Endothelial cell (in vitro differentiated cells): ENCODE measurements around the gene TOM1. TPM values are rescaled to one million over a fixed set of nuclear protein-coding genes. Genes with fewer than 3 reads are reported as not detected.

Source experiments
- DNase-seq: peaks from one replicate; pipeline ENCODE4 v3.0.0; 2021; ENCODE audit warnings: low spot score
- H3K27ac Mint-ChIP-seq: one replicate; pipeline ENCODE4 v1.8.0; 2021; ENCODE audit warnings: mixed read lengths, inconsistent platforms; ENCODE audit not compliant: unreplicated experiment
- H3K27me3 Mint-ChIP-seq: one replicate; pipeline ENCODE4 v1.8.0; 2021; ENCODE audit warnings: mild to moderate bottlenecking, moderate library complexity, mixed read lengths, inconsistent platforms; ENCODE audit not compliant: unreplicated experiment
- H3K36me3 Mint-ChIP-seq: one replicate; pipeline ENCODE4 v1.8.0; 2021; ENCODE audit warnings: mild to moderate bottlenecking, low read depth, mixed read lengths, inconsistent platforms; ENCODE audit not compliant: unreplicated experiment
- H3K4me1 Mint-ChIP-seq: one replicate; pipeline ENCODE4 v1.8.0; 2021; ENCODE audit warnings: mild to moderate bottlenecking, mixed read lengths, inconsistent platforms; ENCODE audit not compliant: unreplicated experiment
- H3K4me3 Mint-ChIP-seq: one replicate; pipeline ENCODE4 v1.8.0; 2021; ENCODE audit warnings: mild to moderate bottlenecking, mixed read lengths, inconsistent platforms; ENCODE audit not compliant: unreplicated experiment
- H3K9me3 Mint-ChIP-seq: one replicate; pipeline ENCODE4 v1.8.0; 2021; ENCODE audit warnings: mixed read lengths, inconsistent platforms; ENCODE audit not compliant: unreplicated experiment
- total RNA-seq: library from RNA; stranded (reverse); fragmentation: NEBNext Ultra II Directional; extraction: Animal tissue kit (Norgen Biotek cat#: 25700); gene quantifications from one replicate; pipeline ENCODE4 v1.2.1, GENCODE V29; 2021; ENCODE audit not compliant: unreplicated experiment
- TF ChIP-seq, protein P1 (sequence below): fragments of 200-600 bp; sonication (generic); IDR thresholded peaks from one replicate; pipeline ENCODE4 v1.5.0; 2021; ENCODE audit warnings: antibody characterized with exemption; ENCODE audit not compliant: unreplicated experiment

Gene TOM1
- total RNA-seq, 1 donor from 2014 or later, result 32.0 TPM

DNA sequence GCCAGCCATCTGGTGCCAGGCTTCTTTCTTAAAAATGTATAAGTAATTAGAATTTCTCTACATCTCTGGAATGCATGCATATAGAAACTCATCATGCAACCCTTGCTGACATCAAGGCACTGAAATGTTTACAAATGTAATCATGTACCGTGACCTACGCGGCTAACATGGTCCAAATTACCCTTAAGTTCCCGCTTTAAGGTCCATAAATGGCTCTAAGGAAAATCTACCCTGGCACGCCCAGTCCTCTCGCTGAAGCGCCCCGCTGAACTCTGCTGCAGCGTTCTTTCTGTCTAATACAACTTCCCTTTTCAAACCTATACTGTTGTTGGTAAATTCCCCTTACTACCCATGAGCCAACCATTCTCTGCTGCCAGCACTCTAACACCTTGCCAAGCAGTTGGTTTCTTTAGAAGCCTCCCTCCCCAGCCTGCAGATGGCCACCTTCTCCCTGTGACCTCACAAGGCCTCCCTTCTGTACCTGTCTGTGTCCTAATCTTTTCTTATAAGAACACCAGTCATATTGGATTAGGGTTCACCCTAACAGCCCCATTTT, 67.7 kb downstream of the TOM1 start:
- DNase-seq, result no peak
- no peaks in the 10 kb centered on the region for H3K9me3 Mint-ChIP-seq
- peaks cover 4% of the 10 kb centered on the region for H3K27me3 Mint-ChIP-seq
- no peaks in the 10 kb centered on the region for H3K36me3 Mint-ChIP-seq
- no peak overlapping the region for H3K27ac Mint-ChIP-seq
- TF ChIP-seq, protein P1, sequence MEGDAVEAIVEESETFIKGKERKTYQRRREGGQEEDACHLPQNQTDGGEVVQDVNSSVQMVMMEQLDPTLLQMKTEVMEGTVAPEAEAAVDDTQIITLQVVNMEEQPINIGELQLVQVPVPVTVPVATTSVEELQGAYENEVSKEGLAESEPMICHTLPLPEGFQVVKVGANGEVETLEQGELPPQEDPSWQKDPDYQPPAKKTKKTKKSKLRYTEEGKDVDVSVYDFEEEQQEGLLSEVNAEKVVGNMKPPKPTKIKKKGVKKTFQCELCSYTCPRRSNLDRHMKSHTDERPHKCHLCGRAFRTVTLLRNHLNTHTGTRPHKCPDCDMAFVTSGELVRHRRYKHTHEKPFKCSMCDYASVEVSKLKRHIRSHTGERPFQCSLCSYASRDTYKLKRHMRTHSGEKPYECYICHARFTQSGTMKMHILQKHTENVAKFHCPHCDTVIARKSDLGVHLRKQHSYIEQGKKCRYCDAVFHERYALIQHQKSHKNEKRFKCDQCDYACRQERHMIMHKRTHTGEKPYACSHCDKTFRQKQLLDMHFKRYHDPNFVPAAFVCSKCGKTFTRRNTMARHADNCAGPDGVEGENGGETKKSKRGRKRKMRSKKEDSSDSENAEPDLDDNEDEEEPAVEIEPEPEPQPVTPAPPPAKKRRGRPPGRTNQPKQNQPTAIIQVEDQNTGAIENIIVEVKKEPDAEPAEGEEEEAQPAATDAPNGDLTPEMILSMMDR, result no peak
- no peak overlapping the region for H3K4me3 Mint-ChIP-seq
- H3K4me1 Mint-ChIP-seq, result peaks cover 21% of the 10 kb centered on the region

GRCh38 chr22:35368386-35368785, 68.7 kb downstream of the TOM1 start:
- TF ChIP-seq, protein P1, result no peak
- peaks cover 21% of the 10 kb centered on the region for H3K4me1 Mint-ChIP-seq
- peaks cover 4% of the 10 kb centered on the region for H3K27me3 Mint-ChIP-seq
- DNase-seq, result no peak
- H3K36me3 Mint-ChIP-seq, result no peaks in the 10 kb centered on the region
- H3K4me3 Mint-ChIP-seq, result no peak overlapping the region
- H3K27ac Mint-ChIP-seq, result no peak overlapping the region
- no peaks in the 10 kb centered on the region for H3K9me3 Mint-ChIP-seq

DNA sequence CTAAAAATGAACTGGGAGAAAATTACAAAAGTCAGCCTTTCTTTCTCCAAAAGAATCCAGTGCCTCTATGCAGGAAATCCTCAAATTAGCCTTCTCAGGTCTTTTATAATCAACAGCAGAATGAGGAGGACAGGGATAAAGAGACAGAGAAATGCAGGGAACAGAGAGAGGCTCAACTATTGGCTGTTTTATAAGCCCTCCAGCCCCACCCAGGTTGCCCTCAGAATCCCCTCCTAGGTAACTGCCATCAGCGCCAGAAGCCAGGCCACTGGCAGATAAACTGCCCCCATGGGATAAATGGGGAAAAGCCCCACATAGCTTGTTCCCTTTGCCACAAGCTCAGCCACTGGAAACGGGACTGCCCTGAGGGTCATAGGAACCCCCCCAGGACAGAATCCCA, 70.3 kb downstream of the TOM1 start:
- H3K4me3 Mint-ChIP-seq, result no peak overlapping the region
- no peak for DNase-seq
- TF ChIP-seq, protein P1, result no peak
- no peaks in the 10 kb centered on the region for H3K36me3 Mint-ChIP-seq
- peak overlapping the region; percentile 61 for H3K27ac Mint-ChIP-seq
- no peaks in the 10 kb centered on the region for H3K9me3 Mint-ChIP-seq
- H3K27me3 Mint-ChIP-seq, result peaks cover 4% of the 10 kb centered on the region
- peaks cover 25% of the 10 kb centered on the region for H3K4me1 Mint-ChIP-seq

GRCh38 chr22:35373781-35374180, 74.1 kb downstream of the TOM1 start:
- Mint-ChIP-seq H3K36me3 (no peaks in the 10 kb centered on the region), H3K27me3 (peaks cover 8% of the 10 kb centered on the region), H3K27ac (no peak overlapping the region), H3K4me3 (no peak overlapping the region), H3K9me3 (no peaks in the 10 kb centered on the region), H3K4me1 (peaks cover 46% of the 10 kb centered on the region)
- no peak for DNase-seq
- TF ChIP-seq, protein P1, result no peak

DNA sequence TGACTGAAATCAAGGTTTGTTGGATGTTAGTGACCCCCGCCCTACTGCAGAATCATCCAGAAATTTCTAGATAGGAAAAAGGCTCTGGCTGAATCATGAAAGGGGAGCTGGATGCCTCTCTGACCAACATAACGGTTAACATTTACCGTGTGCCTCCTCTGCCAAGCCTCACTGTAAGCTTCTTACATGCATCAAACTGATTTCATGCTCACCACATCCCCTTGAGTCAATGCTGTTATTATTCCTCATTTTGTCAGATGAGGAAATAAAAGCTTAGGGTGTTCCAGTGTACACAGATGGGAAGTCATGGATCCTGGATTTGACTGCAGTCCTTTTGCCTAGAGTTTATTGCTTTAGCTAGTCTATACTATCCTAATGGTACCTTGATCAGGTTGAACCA, 75.3 kb downstream of the TOM1 start:
- Mint-ChIP-seq H3K4me1 (peaks cover 47% of the 10 kb centered on the region), H3K36me3 (no peaks in the 10 kb centered on the region), H3K27ac (no peak overlapping the region), H3K9me3 (no peaks in the 10 kb centered on the region), H3K27me3 (peaks cover 8% of the 10 kb centered on the region), H3K4me3 (no peak overlapping the region)
- no peak for DNase-seq
- TF ChIP-seq, protein P1, result no peak
